Mesothelial cell of epicardium (in vitro differentiated cells): Measurements from ENCODE around the gene HLA-DPB1. TPM values are rescaled to one million over a fixed set of nuclear protein-coding genes. Genes with fewer than 3 reads are reported as not detected.

Experiments used
- DNase-seq, 2 experiments: peaks; one replicate each; pipeline ENCODE4 v3.0.0; 2021; ENCODE audit warnings: low spot score in 2 of 2; ENCODE audit not compliant: unreplicated experiment in 2 of 2
- H3K27ac Mint-ChIP-seq: 2 replicates; pipeline ENCODE4 v1.8.0; 2021; ENCODE audit warnings: mixed read lengths
- H3K27me3 Mint-ChIP-seq: 2 replicates; pipeline ENCODE4 v1.8.0; 2021; ENCODE audit warnings: low read depth, mixed read lengths
- H3K36me3 Mint-ChIP-seq: 2 replicates; pipeline ENCODE4 v1.8.0; 2021; ENCODE audit warnings: mixed read lengths
- H3K4me1 Mint-ChIP-seq: 2 replicates; pipeline ENCODE4 v1.8.0; 2021; ENCODE audit warnings: mixed read lengths
- H3K4me3 Mint-ChIP-seq: 2 replicates; pipeline ENCODE4 v1.8.0; 2021; ENCODE audit warnings: mild to moderate bottlenecking, moderate library complexity, mixed read lengths
- H3K9me3 Mint-ChIP-seq: 2 replicates; pipeline ENCODE4 v1.8.0; 2021; ENCODE audit warnings: mixed read lengths
- CTCF ChIP-seq: fragments of 200-600 bp; sonication (generic); IDR thresholded peaks from one replicate; pipeline ENCODE4 v1.5.0; 2021; ENCODE audit warnings: antibody characterized with exemption; ENCODE audit not compliant: unreplicated experiment
- total RNA-seq: library from RNA; stranded (reverse); gene quantifications from 3 replicates; pipeline ENCODE4 v1.2.1, GENCODE V29; 2021

Gene HLA-DPB1
- 12.0 to 12.7 TPM (median 12.0 TPM) in 3 replicates for total RNA-seq

- H3K4me1 Mint-ChIP-seq: peaks cover 19% of the 10 kb centered on the region
- no peak for DNase-seq
- peaks cover 20% of the 10 kb centered on the region for H3K27me3 Mint-ChIP-seq
- H3K27ac Mint-ChIP-seq: no peak within 1 kb of the TSS
- TF ChIP-seq CTCF: no peak
- no peaks in the 10 kb centered on the region for H3K36me3 Mint-ChIP-seq
- no peaks in the 10 kb centered on the region for H3K9me3 Mint-ChIP-seq
- H3K4me3 Mint-ChIP-seq: no peak within 1 kb of the TSS
Observed at GRCh38 chr6:33075568-33076405, at the start of gene HLA-DPB1. Gene HLA-DPB1, plus strand, starts transcription at chr6:33075990. Its CDS starts 52 bp downstream, at chr6:33076042.

GRCh38 chr6:33028220-33028849, 47.5 kb upstream of the HLA-DPB1 start:
- H3K27me3 Mint-ChIP-seq: peaks cover 71% of the 10 kb centered on the region
- TF ChIP-seq CTCF: no peak
- no peaks in the 10 kb centered on the region for H3K36me3 Mint-ChIP-seq

GRCh38 chr6:33029328-33030184, 46.2 kb upstream of the HLA-DPB1 start:
- peaks cover 74% of the 10 kb centered on the region for H3K27me3 Mint-ChIP-seq
- peaks cover 1% of the 10 kb centered on the region for H3K9me3 Mint-ChIP-seq
- H3K36me3 Mint-ChIP-seq: no peaks in the 10 kb centered on the region

More at GRCh38 chr6:33028220-33028849, 47.5 kb upstream of the HLA-DPB1 start:
- DNase-seq: no peak
- Mint-ChIP-seq H3K4me1 (peaks cover 6% of the 10 kb centered on the region), H3K4me3 (no peak overlapping the region), H3K9me3 (no peaks in the 10 kb centered on the region), H3K27ac (no peak overlapping the region)

GRCh38 chr6:33030245-33030644, 45.5 kb upstream of the HLA-DPB1 start:
- no peak for DNase-seq
- Mint-ChIP-seq H3K27ac (no peak overlapping the region), H3K9me3 (peaks cover 8% of the 10 kb centered on the region), H3K4me1 (peaks cover 6% of the 10 kb centered on the region), H3K36me3 (no peaks in the 10 kb centered on the region), H3K27me3 (peaks cover 76% of the 10 kb centered on the region), H3K4me3 (no peak overlapping the region)
- no peak for TF ChIP-seq CTCF

More at GRCh38 chr6:33029328-33030184, 46.2 kb upstream of the HLA-DPB1 start:
- Mint-ChIP-seq H3K4me1 (peaks cover 6% of the 10 kb centered on the region), H3K27ac (no peak overlapping the region), H3K4me3 (no peak overlapping the region)
- DNase-seq: no peak
- TF ChIP-seq CTCF: no peak

GRCh38 chr6:33034554-33034953, 41.2 kb upstream of the HLA-DPB1 start:
- H3K36me3 Mint-ChIP-seq: no peaks in the 10 kb centered on the region

More at GRCh38 chr6:33034554-33034953, 41.2 kb upstream of the HLA-DPB1 start:
- H3K27me3 Mint-ChIP-seq: peaks cover 82% of the 10 kb centered on the region
- H3K4me1 Mint-ChIP-seq: peaks cover under 1% of the 10 kb centered on the region
- no peak overlapping the region for H3K27ac Mint-ChIP-seq
- no peak for TF ChIP-seq CTCF
- peaks cover 17% of the 10 kb centered on the region for H3K9me3 Mint-ChIP-seq
- H3K4me3 Mint-ChIP-seq: no peak overlapping the region
- no peak for DNase-seq
